C4-2B (cell line): ENCODE measurements around the gene AFAP1L1.

Source experiments
- H3K27ac ChIP-seq: fragments of 450-650 bp; 2 replicates; pipeline ENCODE4 v1.5.1; 2017
- CTCF ChIP-seq: fragments of 450-650 bp; conservative IDR thresholded peaks from 2 replicates; pipeline ENCODE4 v1.5.1; 2017; ENCODE audit warnings: mild to moderate bottlenecking
- ZFX ChIP-seq: fragments of 450-650 bp; IDR thresholded peaks from 2 replicates; pipeline ENCODE4 v1.6.1; 2017

The AFAP1L1 gene

GRCh38 chr5:149375434-149375833 lies 103.8 kb downstream of the AFAP1L1 start:
- no peak overlapping the region for H3K27ac ChIP-seq
- TF ChIP-seq CTCF = no peak
- no peak for TF ChIP-seq ZFX

- H3K27ac ChIP-seq = no peak overlapping the region
- TF ChIP-seq ZFX (no peak), CTCF (no peak)
Observed at GRCh38 chr5:149376104-149376503, 104.4 kb downstream of the AFAP1L1 start.

GRCh38 chr5:149376711-149377447 lies 105.2 kb downstream of the AFAP1L1 start:
- TF ChIP-seq CTCF (no peak), ZFX (no peak)

GRCh38 chr5:149378241-149378820 lies 106.7 kb downstream of the AFAP1L1 start:
- TF ChIP-seq CTCF (no peak), ZFX (no peak)
- H3K27ac ChIP-seq = no peak overlapping the region

More at GRCh38 chr5:149376711-149377447, 105.2 kb downstream of the AFAP1L1 start:
- no peak overlapping the region for H3K27ac ChIP-seq

- no peak for TF ChIP-seq ZFX
- no peak for TF ChIP-seq CTCF
- H3K27ac ChIP-seq = no peak within 1 kb of the TSS
Observed at GRCh38 chr5:149379177-149379761, 107.6 kb downstream of the AFAP1L1 start, which contains the start of gene IL17B. IL17B (minus strand) TSS chr5:149379292; CDS start chr5:149379225, 67 bp downstream.

- H3K27ac ChIP-seq = no peak overlapping the region
- TF ChIP-seq CTCF (no peak), ZFX (no peak)
Observed at GRCh38 chr5:149379818-149380374, 108.2 kb downstream of the AFAP1L1 start.
